ENCODE data around the gene RTTN. TPM values are rescaled to one million over a fixed set of nuclear protein-coding genes. Genes with fewer than 3 reads are reported as not detected.
A peak's percentile ranks its signal among the peaks of the same experiment; 100 is the strongest.

Gene RTTN
- total RNA-seq, 2 donors from 2014 or later: 22.3 to 35.4 TPM

GRCh38 chr18:70121842-70122241 lies 83.6 kb downstream of the RTTN start:
- Mint-ChIP-seq H3K4me3 (no peak overlapping the region), H3K27me3 (ENCODE audit: insufficient read depth) (no peaks in the 10 kb centered on the region), H3K4me1 (no peaks in the 10 kb centered on the region), H3K36me3 (ENCODE audit: low read depth) (peaks cover 2% of the 10 kb centered on the region), H3K9me3 (no peaks in the 10 kb centered on the region), H3K27ac (peak overlapping the region; percentile 6)
- Histone ChIP-seq H3K27me3 (ENCODE audit: control insufficient read depth, insufficient read depth, low read length, poor library complexity, severe bottlenecking) (no peaks in the 10 kb centered on the region), H3K27ac (ENCODE audit: low read depth, low read length) (no peak overlapping the region), H3K9me3 (ENCODE audit: control insufficient read depth, low read length) (no peaks in the 10 kb centered on the region), H3K9ac (ENCODE audit: extremely low read depth, low read length, poor library complexity, severe bottlenecking) (no peak overlapping the region), H3K36me3 (ENCODE audit: control insufficient read depth, insufficient read depth, low read length) (no peaks in the 10 kb centered on the region), H3K4me1 (ENCODE audit: control insufficient read depth, insufficient read depth, low read length) (no peaks in the 10 kb centered on the region), H3K4me3 (ENCODE audit: low read length) (no peak overlapping the region)
- no peak for TF ChIP-seq CTCF (conservative IDR thresholded peaks at IDR 0.05)
- 96 to 100% methylated on average over 2 to 3 of the region's 3 CpGs for WGBS, 2 experiments (ENCODE audit: insufficient coverage in 1 of 2, insufficient read length in 1 of 2)
- DNase-seq: no peak

GRCh38 chr18:70116949-70117348 lies 88.5 kb downstream of the RTTN start:
- H3K36me3 ChIP-seq (ENCODE audit: control insufficient read depth, insufficient read depth, low read length): no peaks in the 10 kb centered on the region
- H3K9ac ChIP-seq (ENCODE audit: extremely low read depth, low read length, poor library complexity, severe bottlenecking): no peak overlapping the region
- H3K27ac ChIP-seq (ENCODE audit: low read depth, low read length): no peak overlapping the region
- TF ChIP-seq CTCF (conservative IDR thresholded peaks at IDR 0.05): no peak
- no peaks in the 10 kb centered on the region for H3K4me1 ChIP-seq (ENCODE audit: control insufficient read depth, insufficient read depth, low read length)
- no peaks in the 10 kb centered on the region for H3K9me3 ChIP-seq (ENCODE audit: control insufficient read depth, low read length)
- 88 to 92% methylated on average over 2 of the region's 2 CpGs for WGBS, 2 experiments (ENCODE audit: insufficient coverage in 1 of 2, insufficient read length in 1 of 2)
- no peaks in the 10 kb centered on the region for H3K9me3 Mint-ChIP-seq
- H3K4me3 ChIP-seq (ENCODE audit: low read length): no peak overlapping the region
- peaks cover 2% of the 10 kb centered on the region for H3K36me3 Mint-ChIP-seq (ENCODE audit: low read depth)
- no peaks in the 10 kb centered on the region for H3K27me3 ChIP-seq (ENCODE audit: control insufficient read depth, insufficient read depth, low read length, poor library complexity, severe bottlenecking)
- no peak for DNase-seq
- no peak overlapping the region for H3K27ac Mint-ChIP-seq
- H3K4me1 Mint-ChIP-seq: no peaks in the 10 kb centered on the region
- no peak overlapping the region for H3K4me3 Mint-ChIP-seq
- H3K27me3 Mint-ChIP-seq (ENCODE audit: insufficient read depth): no peaks in the 10 kb centered on the region

- WGBS, 2 experiments (ENCODE audit: insufficient coverage in 1 of 2, insufficient read length in 1 of 2): 83 to 100% methylated on average over 1 of the region's 1 CpG
- H3K9ac ChIP-seq (ENCODE audit: extremely low read depth, low read length, poor library complexity, severe bottlenecking): no peak overlapping the region
- no peak for TF ChIP-seq CTCF (conservative IDR thresholded peaks at IDR 0.05)
- Mint-ChIP-seq H3K9me3 (no peaks in the 10 kb centered on the region), H3K4me1 (no peaks in the 10 kb centered on the region), H3K4me3 (no peak overlapping the region), H3K27ac (no peak overlapping the region), H3K36me3 (ENCODE audit: low read depth) (peaks cover 19% of the 10 kb centered on the region), H3K27me3 (ENCODE audit: insufficient read depth) (no peaks in the 10 kb centered on the region)
- H3K4me1 ChIP-seq (ENCODE audit: control insufficient read depth, insufficient read depth, low read length): no peaks in the 10 kb centered on the region
- no peaks in the 10 kb centered on the region for H3K9me3 ChIP-seq (ENCODE audit: control insufficient read depth, low read length)
- no peak overlapping the region for H3K4me3 ChIP-seq (ENCODE audit: low read length)
- DNase-seq: no peak
- no peaks in the 10 kb centered on the region for H3K27me3 ChIP-seq (ENCODE audit: control insufficient read depth, insufficient read depth, low read length, poor library complexity, severe bottlenecking)
- no peak overlapping the region for H3K27ac ChIP-seq (ENCODE audit: low read depth, low read length)
- no peaks in the 10 kb centered on the region for H3K36me3 ChIP-seq (ENCODE audit: control insufficient read depth, insufficient read depth, low read length)
Observed at GRCh38 chr18:70113511-70113910, 92.0 kb downstream of the RTTN start.
